H1 (cell line): ENCODE measurements around the gene GPSM1. TPM values are rescaled to one million over a fixed set of nuclear protein-coding genes. Genes with fewer than 3 reads are reported as not detected.

Source experiments
- CTCF ChIA-PET: fragments of 300-600 bp; sonication (Branson Sonifier 250); formaldehyde crosslinking; loops from one replicate; lab custom pipeline; 2021; ENCODE audit not compliant: partially characterized antibody; lab: Charles Lee
- POLR2A ChIA-PET: fragments of 300-600 bp; sonication (Branson Sonifier 250); formaldehyde crosslinking; loops from one replicate; lab custom pipeline; 2021; ENCODE audit warnings: inconsistent platforms; ENCODE audit not compliant: partially characterized antibody; lab: Charles Lee
- DNase-seq, 2 experiments: peaks; one replicate each; pipeline versions ENCODE4 v3.0.0 to v3.0.0-alpha.2; 2010 to 2022; ENCODE audit warnings: low spot score in 2 of 2, low read depth in 1 of 2, mixed read lengths in 1 of 2
- FAIRE-seq: peaks from 2 replicates; lab custom pipeline; 2011; peaks lifted over from hg19 to GRCh38; lab: Jason Lieb, UNC
- H2AFZ ChIP-seq: 2 replicates; pipeline ENCODE4 v1.8.1; 2012; ENCODE audit warnings: low read length, inconsistent platforms
- H2AK5ac ChIP-seq: 2 replicates; pipeline ENCODE4 v1.6.1; 2013; ENCODE audit warnings: low read depth, low read length
- H2BK120ac ChIP-seq: replicated peaks from 2 replicates; pipeline ENCODE3; 2013; ENCODE audit warnings: low read depth, low read length, inconsistent platforms
- H2BK12ac ChIP-seq: 2 replicates; pipeline ENCODE4 v1.6.1; 2013; ENCODE audit warnings: low read depth, low read length
- H2BK15ac ChIP-seq: 2 replicates; pipeline ENCODE4 v1.6.1; 2013; ENCODE audit warnings: low read length
- H2BK20ac ChIP-seq: 2 replicates; pipeline ENCODE4 v1.6.1; 2013; ENCODE audit warnings: low read length
- H2BK5ac ChIP-seq: 2 replicates; pipeline ENCODE4 v1.6.1; 2013; ENCODE audit warnings: low read depth, low read length
- H3K14ac ChIP-seq: 2 replicates; pipeline ENCODE4 v1.6.1; 2013; ENCODE audit warnings: inconsistent platforms; ENCODE audit not compliant: insufficient read length
- H3K18ac ChIP-seq: 2 replicates; pipeline ENCODE4 v1.6.1; 2013; ENCODE audit warnings: low read length; ENCODE audit errors: extremely low read depth
- H3K23ac ChIP-seq: 2 replicates; pipeline ENCODE4 v1.6.1; 2013; ENCODE audit warnings: inconsistent platforms; ENCODE audit not compliant: insufficient read length
- H3K23me2 ChIP-seq: 2 replicates; pipeline ENCODE4 v1.6.1; 2013; ENCODE audit warnings: low read depth, low read length
- H3K27ac ChIP-seq: 2 replicates; pipeline ENCODE4 v1.6.1; 2011; ENCODE audit warnings: low read depth, low read length, inconsistent platforms
- H3K27me3 ChIP-seq, 4 experiments: replicated peaks in 1 of 4; 1 replicate in 1 of 4; 2 replicates in 3 of 4; pipeline versions ENCODE4 v1.6.1 to v1.8.1; 2011 to 2013; ENCODE audit warnings: low read length in 3 of 4, mild to moderate bottlenecking in 3 of 4, inconsistent platforms in 2 of 4, mixed read lengths in 2 of 4, moderate library complexity in 1 of 4; ENCODE audit not compliant: control insufficient read depth in 3 of 4, insufficient read depth in 3 of 4; ENCODE audit errors: extremely low read depth in 1 of 4
- H3K36me3 ChIP-seq, 4 experiments: 2 replicates each; pipeline versions ENCODE4 v1.6.1 to v1.8.1; 2011 to 2013; ENCODE audit warnings: mild to moderate bottlenecking in 4 of 4, low read length in 3 of 4, moderate library complexity in 2 of 4, control low read depth in 1 of 4, inconsistent platforms in 1 of 4; ENCODE audit not compliant: insufficient read depth in 4 of 4, control insufficient read depth in 2 of 4
- H3K4ac ChIP-seq: replicated peaks from 2 replicates; pipeline ENCODE3; 2013; ENCODE audit warnings: low read length, low read depth, mixed read lengths, inconsistent platforms; ENCODE audit not compliant: insufficient read length
- H3K4me1 ChIP-seq, 4 experiments: replicated peaks in 1 of 4; 1 replicate in 1 of 4; 2 replicates in 3 of 4; pipeline versions ENCODE4 v1.6.1 to v1.8.1; 2011 to 2013; ENCODE audit warnings: low read length in 3 of 4, inconsistent platforms in 2 of 4, mixed read lengths in 1 of 4; ENCODE audit not compliant: insufficient read depth in 4 of 4, control insufficient read depth in 3 of 4
- H3K4me2 ChIP-seq, 2 experiments: 2 replicates each; pipeline versions ENCODE4 v1.6.1 to v1.8.1; 2011 to 2013; ENCODE audit warnings: low read depth in 2 of 2, low read length in 2 of 2, control low read depth in 1 of 2, inconsistent platforms in 1 of 2, mild to moderate bottlenecking in 1 of 2; ENCODE audit not compliant: insufficient read depth in 1 of 2
- H3K4me3 ChIP-seq, 4 experiments: fragments of 200-600, 300-600 bp in 1 of 4; sonication (generic), shearing (Covaris generic), sonication (Bioruptor Twin) in 1 of 4; 2 replicates each; pipeline versions ENCODE4 v1.5.1 to v1.8.1; 2011 to 2016; ENCODE audit warnings: low read length in 4 of 4, low read depth in 3 of 4, control low read depth in 2 of 4, inconsistent platforms in 2 of 4, mild to moderate bottlenecking in 2 of 4, mixed read lengths in 1 of 4, moderate library complexity in 1 of 4; ENCODE audit not compliant: insufficient read depth in 2 of 4; ENCODE audit errors: extremely low read depth in 1 of 4
- H3K56ac ChIP-seq: replicated peaks from 2 replicates; pipeline ENCODE3; 2013; ENCODE audit warnings: low read depth, mild to moderate bottlenecking, mixed read lengths, low read length, inconsistent platforms; ENCODE audit not compliant: insufficient read length
- H3K79me1 ChIP-seq: 2 replicates; pipeline ENCODE4 v1.6.1; 2013; ENCODE audit warnings: low read depth, low read length, control low read depth
- H3K79me2 ChIP-seq, 2 experiments: 2 replicates each; pipeline versions ENCODE4 v1.6.1 to v1.8.1; 2012 to 2013; ENCODE audit warnings: low read length in 2 of 2, mild to moderate bottlenecking in 2 of 2, inconsistent platforms in 1 of 2; ENCODE audit not compliant: insufficient read depth in 2 of 2, control insufficient read depth in 1 of 2
- H3K9ac ChIP-seq, 4 experiments: replicated peaks in 1 of 4; 1 replicate in 1 of 4; 2 replicates in 3 of 4; pipeline versions ENCODE4 v1.6.1 to v1.8.1; 2011 to 2013; ENCODE audit warnings: low read depth in 3 of 4, low read length in 3 of 4, control low read depth in 2 of 4, mild to moderate bottlenecking in 2 of 4, moderate library complexity in 2 of 4, inconsistent platforms in 1 of 4; ENCODE audit errors: extremely low read depth in 1 of 4
- H3K9me3 ChIP-seq, 2 experiments: 2 replicates each; pipeline versions ENCODE4 v1.6.1 to v1.8.1; 2012 to 2013; ENCODE audit warnings: mild to moderate bottlenecking in 2 of 2, moderate library complexity in 2 of 2, control low read depth in 1 of 2, inconsistent platforms in 1 of 2, low read depth in 1 of 2, low read length in 1 of 2, mixed read lengths in 1 of 2; ENCODE audit not compliant: insufficient read depth in 2 of 2
- H4K20me1 ChIP-seq, 2 experiments: replicated peaks in 1 of 2; 2 replicates each; pipeline versions ENCODE3 to v1.8.1; 2011 to 2013; ENCODE audit warnings: inconsistent platforms in 2 of 2, low read length in 2 of 2, mild to moderate bottlenecking in 1 of 2; ENCODE audit not compliant: insufficient read depth in 2 of 2, control insufficient read depth in 1 of 2
- H4K5ac ChIP-seq: 2 replicates; pipeline ENCODE4 v1.6.1; 2013; ENCODE audit warnings: low read length, low read depth, mixed read lengths, inconsistent platforms; ENCODE audit not compliant: insufficient read length
- H4K8ac ChIP-seq: 2 replicates; pipeline ENCODE4 v1.8.0; 2013; ENCODE audit warnings: mild to moderate bottlenecking, moderate library complexity, low read length, inconsistent platforms; ENCODE audit not compliant: insufficient read depth; ENCODE audit errors: extremely low read depth
- H4K91ac ChIP-seq: replicated peaks from 2 replicates; pipeline ENCODE3; 2013; ENCODE audit warnings: low read length, mixed read lengths, inconsistent platforms; ENCODE audit not compliant: insufficient read length
- WGBS, 2 experiments: shearing (Covaris generic) in 1 of 2; methylation state at CpG; one replicate each; pipeline versions ENCODE4 v1.1.6 to v1.1.7; 2013 to 2015; ENCODE audit warnings: low lambda C conversion rate in 2 of 2, mixed read lengths in 2 of 2, inconsistent platforms in 1 of 2, low coverage in 1 of 2, missing lambda C conversion rate in 1 of 2; ENCODE audit not compliant: insufficient replicate concordance in 2 of 2, insufficient coverage in 1 of 2, insufficient read length in 1 of 2; ENCODE audit errors: extremely low coverage in 1 of 2, missing lambda C conversion rate in 1 of 2; 5-methylcytosine and 5-hydroxymethylcytosine counted together
- polyA plus RNA-seq, 7 experiments: library from polyadenylated mRNA; depleted of rRNA in 3 of 7; stranded (reverse) in 5 of 7; unstranded in 2 of 7; fragments of >200 nt in 5 of 7; fragments of 200-250 nt in 2 of 7; gene quantifications; 1 replicate in 5 of 7; 2 replicates in 1 of 7; 4 replicates in 1 of 7; pipeline versions ENCODE4 v1.2.1 to v1.2.3, GENCODE V29; 2011 to 2013; ENCODE audit warnings: missing spikeins in 2 of 7, mixed read lengths in 2 of 7
- total RNA-seq: library from RNA; stranded (reverse); fragmentation: NEBNext Ultra II Directional; extraction: Animal tissue kit (Norgen Biotek cat#: 25700); gene quantifications from 2 replicates; pipeline ENCODE4 v1.2.1, GENCODE V29; 2021

The GPSM1 gene
- total and polyA plus RNA-seq, 2 of the 8 experiments (the other 6 are each of a cell fraction or from before 2014, with no cell fraction given): 12.8 to 18.0 TPM

DNA sequence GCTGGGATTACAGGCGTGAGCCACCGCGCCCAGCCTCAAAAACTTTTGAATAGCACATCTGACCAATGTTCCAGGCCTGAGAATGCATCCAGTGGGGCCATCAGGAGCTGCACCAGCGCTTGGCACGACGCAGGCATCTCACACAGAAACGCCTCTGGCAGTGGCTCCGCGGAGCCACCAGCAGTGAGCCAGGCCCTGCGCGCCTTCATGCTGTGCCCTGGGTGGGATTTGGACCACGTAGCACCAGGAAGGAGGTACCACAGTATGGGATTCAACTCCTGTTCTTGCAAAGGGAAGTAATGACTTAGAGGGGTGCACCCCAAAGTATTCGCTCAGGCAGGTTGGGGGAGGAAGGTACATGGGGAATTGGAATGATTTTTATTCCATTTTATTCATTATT lies 26.5 kb upstream of the GPSM1 start:
- DNase-seq (no peak), FAIRE-seq (no peak)
- Histone ChIP-seq H3K79me1 (no peaks in the 10 kb centered on the region), H3K4me1 (no peaks in the 10 kb centered on the region; a peak in 1 of 7 replicates), H3K27ac (no peak overlapping the region), H2AFZ (no peak overlapping the region), H2BK12ac (no peak overlapping the region), H3K23me2 (no peaks in the 10 kb centered on the region), H2BK20ac (no peak overlapping the region), H2BK5ac (no peak overlapping the region), H3K9me3 (no peaks in the 10 kb centered on the region), H4K5ac (no peak overlapping the region), H3K23ac (no peak overlapping the region), H4K20me1 (peaks cover 0 to 2% of the 10 kb centered on the region in 2 experiments), H4K91ac (no peak overlapping the region), H3K79me2 (no peaks in the 10 kb centered on the region), H2BK15ac (no peak overlapping the region), H4K8ac (no peak overlapping the region; the same call in 1 of the 2 replicates), H3K36me3 (no peaks in the 10 kb centered on the region), H3K14ac (no peak overlapping the region), H2BK120ac (no peak overlapping the region), H3K4ac (no peak overlapping the region), H3K56ac (no peak overlapping the region), H3K4me3 (no peak overlapping the region), H2AK5ac (no peak overlapping the region), H3K18ac (no peak overlapping the region), H3K9ac (no peak overlapping the region), H3K27me3 (no peaks in the 10 kb centered on the region), H3K4me2 (no peak overlapping the region)
- ChIA-PET POLR2A (interaction anchor here (1.5 kb wide), 1 partner anchor 15 kb away, joined by 3 read pairs; no protein-coding TSS in a partner anchor), CTCF (interaction anchor here (0.7 to 2.7 kb wide), 7 partner anchors 12 to 335 kb away, joined by 3 to 12 read pairs (median 3); no protein-coding TSS in a partner anchor)
- 90% methylated on average over 13 of the region's 13 CpGs; no CpG with 5 or more reads in 1 of the 2 experiments for WGBS, 2 experiments
